ENCODE measurements around the gene ITGBL1. TPM values are rescaled to one million over a fixed set of nuclear protein-coding genes. Genes with fewer than 3 reads are reported as not detected.
A peak's percentile ranks its signal among the peaks of the same experiment; 100 is the strongest.

Gene ITGBL1
- total RNA-seq, 3 donors from 2014 or later (not counting 1 experiment from before 2014, with no cell fraction given), result not detected

DNA sequence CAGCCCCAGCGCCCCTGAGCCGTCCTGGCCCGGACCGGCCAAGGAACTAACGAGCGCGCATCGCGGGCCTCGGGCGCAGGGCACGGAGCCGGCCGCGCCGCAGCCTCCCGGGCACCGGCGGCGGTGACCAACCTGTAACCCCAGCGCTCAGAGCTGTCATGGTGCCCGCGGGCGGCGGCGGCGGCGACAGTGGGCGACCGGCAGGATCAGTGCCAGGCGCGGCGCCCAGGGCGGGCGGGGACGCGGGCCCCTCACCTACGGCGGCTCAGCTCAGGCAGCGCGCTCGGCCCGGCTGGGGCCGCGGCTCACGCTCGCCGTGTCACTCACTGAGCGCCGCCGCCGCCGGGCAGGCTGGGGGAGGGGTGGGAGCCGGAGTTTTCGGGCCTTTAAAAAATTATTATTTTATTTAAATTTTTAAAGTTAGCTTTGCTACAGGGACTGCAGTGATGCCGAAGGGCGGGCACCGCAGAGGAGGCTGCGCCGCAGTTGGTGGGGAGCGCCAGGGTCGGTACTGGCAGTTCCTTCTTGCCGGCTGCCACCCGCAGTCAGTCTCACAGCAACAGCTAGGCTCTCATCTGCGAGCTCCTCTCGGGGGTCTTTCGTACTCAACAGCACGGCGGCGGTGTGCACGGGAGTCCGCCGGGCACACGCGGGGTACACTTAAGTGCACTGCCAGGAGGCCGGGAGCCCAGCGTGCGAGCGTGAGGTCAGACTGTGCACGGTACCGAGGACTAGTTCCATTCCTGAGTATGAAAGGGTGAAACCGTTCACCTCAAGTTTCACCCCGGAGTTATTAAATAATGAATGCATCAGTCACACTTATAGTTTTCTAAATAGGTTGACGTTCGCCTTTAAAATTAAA, 36.1 kb upstream of the ITGBL1 start, which contains the start of gene NALCN:
NALCN (minus strand) TSS at position 328 of the 862 bp plus-strand sequence. CDS start 17,382 bp downstream, outside the sequence.
- no peak for DNase-seq
- H3K27ac Mint-ChIP-seq, result no peak within 1 kb of the TSS

GRCh38 chr13:101417043-101417406, 35.5 kb upstream of the ITGBL1 start:
- Mint-ChIP-seq H3K4me1 (no peaks in the 10 kb centered on the region), H3K36me3 (no peaks in the 10 kb centered on the region), H3K27ac (no peak overlapping the region), H3K4me3 (no peak overlapping the region), H3K9me3 (peaks cover 3% of the 10 kb centered on the region in 2 donors), H3K27me3 (ENCODE audit: low read depth in 2 of 2) (peaks cover 25 to 27% of the 10 kb centered on the region in 2 donors)
- H3K27me3 ChIP-seq (ENCODE audit: control insufficient read depth, insufficient read depth, low read length), result peaks cover 14% of the 10 kb centered on the region
- TF ChIP-seq, protein P1, sequence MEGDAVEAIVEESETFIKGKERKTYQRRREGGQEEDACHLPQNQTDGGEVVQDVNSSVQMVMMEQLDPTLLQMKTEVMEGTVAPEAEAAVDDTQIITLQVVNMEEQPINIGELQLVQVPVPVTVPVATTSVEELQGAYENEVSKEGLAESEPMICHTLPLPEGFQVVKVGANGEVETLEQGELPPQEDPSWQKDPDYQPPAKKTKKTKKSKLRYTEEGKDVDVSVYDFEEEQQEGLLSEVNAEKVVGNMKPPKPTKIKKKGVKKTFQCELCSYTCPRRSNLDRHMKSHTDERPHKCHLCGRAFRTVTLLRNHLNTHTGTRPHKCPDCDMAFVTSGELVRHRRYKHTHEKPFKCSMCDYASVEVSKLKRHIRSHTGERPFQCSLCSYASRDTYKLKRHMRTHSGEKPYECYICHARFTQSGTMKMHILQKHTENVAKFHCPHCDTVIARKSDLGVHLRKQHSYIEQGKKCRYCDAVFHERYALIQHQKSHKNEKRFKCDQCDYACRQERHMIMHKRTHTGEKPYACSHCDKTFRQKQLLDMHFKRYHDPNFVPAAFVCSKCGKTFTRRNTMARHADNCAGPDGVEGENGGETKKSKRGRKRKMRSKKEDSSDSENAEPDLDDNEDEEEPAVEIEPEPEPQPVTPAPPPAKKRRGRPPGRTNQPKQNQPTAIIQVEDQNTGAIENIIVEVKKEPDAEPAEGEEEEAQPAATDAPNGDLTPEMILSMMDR (IDR thresholded peaks at IDR 0.05), result no peak
- no peaks in the 10 kb centered on the region for H3K9me3 ChIP-seq (ENCODE audit: control insufficient read depth, insufficient read depth, low read length)
- DNase-seq, result no peak
- no peak overlapping the region for H3K4me3 ChIP-seq (ENCODE audit: low read length)
- intact Hi-C loops (cut with micrococcal nuclease), result no loop called here
- H3K4me1 ChIP-seq (ENCODE audit: control insufficient read depth, insufficient read depth, low read length), result no peaks in the 10 kb centered on the region
- H3K27ac ChIP-seq (ENCODE audit: low read length), result no peak overlapping the region
- no peaks in the 10 kb centered on the region for H3K36me3 ChIP-seq (ENCODE audit: control insufficient read depth, insufficient read depth, low read length)
- ATAC-seq, result no peak
- WGBS (ENCODE audit: insufficient coverage), result 54% methylated on average over 2 of the region's 3 CpGs

More for the DNA sequence above, 36.1 kb upstream of the ITGBL1 start, which contains the start of gene NALCN:
- Histone ChIP-seq H3K9me3 (ENCODE audit: control insufficient read depth, insufficient read depth, low read length) (no peaks in the 10 kb centered on the region), H3K36me3 (ENCODE audit: control insufficient read depth, insufficient read depth, low read length) (no peaks in the 10 kb centered on the region), H3K27ac (ENCODE audit: low read length) (no peak within 1 kb of the TSS), H3K4me3 (ENCODE audit: low read length) (no peak within 1 kb of the TSS), H3K27me3 (ENCODE audit: control insufficient read depth, insufficient read depth, low read length) (peaks cover 14% of the 10 kb centered on the region), H3K4me1 (ENCODE audit: control insufficient read depth, insufficient read depth, low read length) (no peaks in the 10 kb centered on the region)
- Mint-ChIP-seq H3K27me3 (ENCODE audit: low read depth in 2 of 2) (peaks cover 25 to 27% of the 10 kb centered on the region in 2 donors), H3K4me1 (no peaks in the 10 kb centered on the region), H3K9me3 (peaks cover 3% of the 10 kb centered on the region in 2 donors), H3K4me3 (no peak within 1 kb of the TSS), H3K36me3 (no peaks in the 10 kb centered on the region)
- TF ChIP-seq, protein P1 (IDR thresholded peaks at IDR 0.05), result no peak
- WGBS (ENCODE audit: insufficient coverage), result 3% methylated on average over 81 of the region's 85 CpGs
- peak in 1 of 3 donors; percentile 27 for ATAC-seq
- intact Hi-C loops (cut with micrococcal nuclease), result no loop called here

DNA sequence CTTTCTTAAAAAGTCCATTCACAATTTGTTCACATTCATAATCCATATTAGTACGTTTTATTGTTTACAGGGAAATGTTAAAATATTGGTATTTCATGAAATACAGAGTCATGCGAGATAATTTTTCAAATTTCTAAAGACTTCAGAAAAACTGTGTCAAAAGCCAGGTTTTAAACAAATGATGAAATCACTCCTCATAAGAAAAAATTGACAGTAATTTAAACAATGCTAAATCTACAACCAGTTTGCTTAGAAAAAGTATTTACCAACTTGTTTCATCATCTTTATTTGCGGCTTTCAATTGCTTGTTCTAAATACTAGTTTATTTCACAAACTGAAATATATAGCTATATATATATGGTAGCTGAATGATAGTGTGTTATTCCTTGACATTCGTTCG, 35.0 kb upstream of the ITGBL1 start:
- Histone ChIP-seq H3K27me3 (ENCODE audit: control insufficient read depth, insufficient read depth, low read length) (peaks cover 14% of the 10 kb centered on the region), H3K36me3 (ENCODE audit: control insufficient read depth, insufficient read depth, low read length) (no peaks in the 10 kb centered on the region), H3K4me1 (ENCODE audit: control insufficient read depth, insufficient read depth, low read length) (no peaks in the 10 kb centered on the region), H3K4me3 (ENCODE audit: low read length) (no peak overlapping the region), H3K9me3 (ENCODE audit: control insufficient read depth, insufficient read depth, low read length) (no peaks in the 10 kb centered on the region), H3K27ac (ENCODE audit: low read length) (no peak overlapping the region)
- TF ChIP-seq, protein P1 (IDR thresholded peaks at IDR 0.05), result no peak
- no peak for DNase-seq
- Mint-ChIP-seq H3K4me1 (no peaks in the 10 kb centered on the region), H3K27me3 (ENCODE audit: low read depth in 2 of 2) (peaks cover 23 to 27% of the 10 kb centered on the region in 2 donors), H3K9me3 (peaks cover 0 to 3% of the 10 kb centered on the region in 2 donors), H3K4me3 (no peak overlapping the region), H3K27ac (no peak overlapping the region), H3K36me3 (no peaks in the 10 kb centered on the region)
- intact Hi-C loops (cut with micrococcal nuclease), result no loop called here
- WGBS (ENCODE audit: insufficient coverage), result no CpG with 5 or more reads among the region's 5 CpGs
- ATAC-seq, result no peak
